Measurements from ENCODE around the gene STPG1.

GRCh38 chr1:24382165-24382577 lies 31.4 kb downstream of the STPG1 start:
- TF ChIP-seq, protein P1, sequence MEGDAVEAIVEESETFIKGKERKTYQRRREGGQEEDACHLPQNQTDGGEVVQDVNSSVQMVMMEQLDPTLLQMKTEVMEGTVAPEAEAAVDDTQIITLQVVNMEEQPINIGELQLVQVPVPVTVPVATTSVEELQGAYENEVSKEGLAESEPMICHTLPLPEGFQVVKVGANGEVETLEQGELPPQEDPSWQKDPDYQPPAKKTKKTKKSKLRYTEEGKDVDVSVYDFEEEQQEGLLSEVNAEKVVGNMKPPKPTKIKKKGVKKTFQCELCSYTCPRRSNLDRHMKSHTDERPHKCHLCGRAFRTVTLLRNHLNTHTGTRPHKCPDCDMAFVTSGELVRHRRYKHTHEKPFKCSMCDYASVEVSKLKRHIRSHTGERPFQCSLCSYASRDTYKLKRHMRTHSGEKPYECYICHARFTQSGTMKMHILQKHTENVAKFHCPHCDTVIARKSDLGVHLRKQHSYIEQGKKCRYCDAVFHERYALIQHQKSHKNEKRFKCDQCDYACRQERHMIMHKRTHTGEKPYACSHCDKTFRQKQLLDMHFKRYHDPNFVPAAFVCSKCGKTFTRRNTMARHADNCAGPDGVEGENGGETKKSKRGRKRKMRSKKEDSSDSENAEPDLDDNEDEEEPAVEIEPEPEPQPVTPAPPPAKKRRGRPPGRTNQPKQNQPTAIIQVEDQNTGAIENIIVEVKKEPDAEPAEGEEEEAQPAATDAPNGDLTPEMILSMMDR (IDR thresholded peaks at IDR 0.05), result no peak
- no peak for TF ChIP-seq POLR2AphosphoS5 (IDR thresholded peaks at IDR 0.05)
- TF ChIP-seq POLR2A (IDR thresholded peaks at IDR 0.05), result no peak

Measured in upper lobe of left lung (tissue), 4 donors.